GM20431 (cell line): ENCODE results near the gene NDUFS6.

Experiments used
- in situ Hi-C: fragments of 300-500 bp; cut with MseI, MboI; formaldehyde crosslinking; loops from one replicate; pipeline ENCODE4 v1.15.0; 2020; ENCODE audit warnings: low sequenced_read_pairs; ENCODE audit not compliant: unreplicated experiment

NDUFS6 gene

DNA sequence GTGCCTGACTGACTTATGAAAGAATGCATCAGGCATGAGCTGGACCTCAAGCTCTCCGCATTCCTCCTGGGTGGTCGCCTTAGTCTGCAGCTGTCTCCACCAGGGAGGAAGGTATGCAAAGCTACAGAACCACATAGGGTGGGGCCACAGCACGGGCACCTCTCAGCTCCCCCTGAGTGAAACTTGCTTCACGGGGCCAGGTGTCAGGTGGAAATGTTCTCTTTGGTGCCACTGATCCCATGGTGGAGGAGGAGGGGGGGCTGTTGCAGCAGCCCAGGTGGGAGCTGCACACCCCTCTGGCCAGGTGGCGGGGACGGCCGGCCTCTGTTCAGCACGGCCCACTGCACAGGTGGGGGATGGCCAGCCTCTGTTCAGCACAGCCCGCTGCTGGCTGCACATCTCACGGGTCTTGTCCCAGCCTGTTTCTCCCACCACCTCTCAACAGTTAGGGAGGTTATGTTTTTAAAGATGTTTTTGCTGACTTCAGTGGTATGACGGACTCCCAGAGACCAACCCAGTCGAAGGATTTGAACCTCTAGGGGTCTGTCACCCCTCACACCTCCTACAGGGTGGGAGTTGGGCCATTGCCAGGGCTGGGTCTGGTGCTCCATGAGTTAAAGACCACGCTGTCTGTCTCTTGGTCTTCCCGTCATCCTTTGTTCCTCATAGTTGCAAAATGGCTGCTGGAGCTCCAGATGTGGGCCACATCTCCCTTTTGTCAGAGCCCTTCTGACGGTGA is 35.9 kb upstream of the NDUFS6 start:
- in situ Hi-C loops, result no loop called here

DNA sequence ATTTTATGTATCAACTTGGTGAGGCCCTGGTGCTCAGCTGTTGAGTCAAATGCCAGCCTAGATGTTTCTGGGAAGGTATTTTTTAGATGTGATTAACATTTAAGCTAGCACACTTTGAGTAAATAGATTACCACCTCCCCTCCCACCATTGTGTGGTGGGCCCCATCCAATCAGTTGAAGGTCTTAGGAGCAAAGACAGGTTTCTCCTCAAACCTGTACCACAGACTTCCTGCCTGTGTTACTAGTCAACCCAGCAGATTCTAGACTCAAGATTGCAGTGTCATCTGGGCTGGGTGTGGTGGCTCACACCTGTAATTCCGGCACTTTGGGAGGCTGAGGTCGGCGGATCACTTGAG is 35.3 kb upstream of the NDUFS6 start:
- in situ Hi-C loops, result no loop called here

DNA sequence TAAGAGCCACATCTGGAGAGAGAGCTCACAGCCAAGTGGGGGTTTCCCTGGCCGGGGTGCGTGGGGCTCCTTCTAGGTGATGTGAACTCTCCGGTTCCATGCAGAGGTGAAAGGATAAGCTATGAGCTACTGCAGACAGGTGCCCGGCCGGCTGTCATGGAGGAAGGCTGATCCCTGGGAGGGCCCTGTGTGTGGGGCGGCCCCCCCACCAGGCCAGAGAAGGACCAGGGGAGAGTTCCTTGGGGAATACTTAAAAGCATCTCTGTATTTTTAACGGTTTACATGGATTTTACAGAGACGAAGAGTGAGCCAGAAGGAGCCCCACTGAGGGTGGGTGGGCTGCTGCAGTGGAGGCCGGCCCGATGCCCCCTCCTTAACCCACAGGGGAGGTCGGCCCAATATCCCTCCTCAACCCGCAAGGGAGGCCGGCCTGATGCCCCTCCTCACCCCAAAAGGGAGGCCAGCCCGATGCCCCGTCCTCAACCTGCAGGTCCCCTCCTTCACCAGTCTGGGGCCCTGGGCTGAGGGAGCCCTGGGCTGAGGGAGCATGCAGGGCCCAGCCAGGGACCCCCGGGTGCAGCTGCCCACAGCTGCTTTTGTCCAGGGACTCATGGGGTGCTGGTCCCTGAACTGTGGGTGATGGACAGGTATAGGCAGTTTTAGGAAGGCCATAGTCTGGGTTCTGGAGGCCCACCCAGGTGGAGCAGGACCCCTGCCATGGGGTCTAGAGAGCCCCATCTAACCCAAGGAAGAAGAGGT is 33.5 kb upstream of the NDUFS6 start:
- in situ Hi-C loops, result no loop called here

DNA sequence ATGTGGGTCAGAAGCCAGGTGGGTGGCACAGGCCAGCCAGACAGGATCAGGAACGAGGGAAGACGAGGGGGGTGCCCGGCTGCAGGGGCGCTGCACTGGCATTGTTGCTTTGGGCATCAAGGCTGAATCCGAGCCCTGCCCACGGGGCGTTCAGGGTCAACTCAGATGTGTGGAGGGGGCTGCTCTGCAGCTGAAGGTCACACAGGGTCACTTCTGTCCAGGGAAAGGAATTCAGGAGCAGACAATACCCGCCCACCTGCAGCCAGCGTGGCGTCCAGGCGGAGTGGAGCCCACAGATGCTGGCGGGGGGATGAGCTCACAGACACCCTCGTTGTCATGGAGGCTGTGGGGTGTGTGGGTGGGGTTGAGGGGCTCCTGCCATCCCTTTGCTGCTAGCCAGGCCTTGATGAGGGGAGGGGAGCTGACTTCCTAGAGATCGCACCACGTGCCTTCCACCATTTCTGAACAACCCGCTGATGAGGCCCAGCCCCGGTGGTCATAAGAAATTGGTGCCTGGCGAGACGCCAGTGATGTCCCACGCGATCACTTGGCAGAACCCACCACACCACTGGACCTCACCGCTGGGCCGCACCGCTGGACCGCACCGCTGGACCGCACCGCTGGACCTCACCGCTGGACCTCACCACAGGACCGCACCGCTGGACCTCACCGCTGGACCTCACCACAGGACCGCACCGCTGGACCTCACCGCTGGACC is 32.8 kb upstream of the NDUFS6 start:
- in situ Hi-C loops, result no loop called here

- in situ Hi-C loops, result no loop called here
These were observed 32.1 kb upstream of the NDUFS6 start for GRCh38 chr5:1769017-1769640.

GRCh38 chr5:1769752-1770442 is 31.3 kb upstream of the NDUFS6 start:
- in situ Hi-C loops, result no loop called here

- in situ Hi-C loops, result no loop called here
These were observed 30.8 kb upstream of the NDUFS6 start for GRCh38 chr5:1770443-1770802.

- in situ Hi-C loops, result no loop called here
These were observed 29.8 kb upstream of the NDUFS6 start for GRCh38 chr5:1771149-1772065.

- in situ Hi-C loops, result no loop called here
These were observed 28.6 kb upstream of the NDUFS6 start for GRCh38 chr5:1772634-1773033.

GRCh38 chr5:1776831-1777230 is 24.4 kb upstream of the NDUFS6 start:
- in situ Hi-C loops, result no loop called here

DNA sequence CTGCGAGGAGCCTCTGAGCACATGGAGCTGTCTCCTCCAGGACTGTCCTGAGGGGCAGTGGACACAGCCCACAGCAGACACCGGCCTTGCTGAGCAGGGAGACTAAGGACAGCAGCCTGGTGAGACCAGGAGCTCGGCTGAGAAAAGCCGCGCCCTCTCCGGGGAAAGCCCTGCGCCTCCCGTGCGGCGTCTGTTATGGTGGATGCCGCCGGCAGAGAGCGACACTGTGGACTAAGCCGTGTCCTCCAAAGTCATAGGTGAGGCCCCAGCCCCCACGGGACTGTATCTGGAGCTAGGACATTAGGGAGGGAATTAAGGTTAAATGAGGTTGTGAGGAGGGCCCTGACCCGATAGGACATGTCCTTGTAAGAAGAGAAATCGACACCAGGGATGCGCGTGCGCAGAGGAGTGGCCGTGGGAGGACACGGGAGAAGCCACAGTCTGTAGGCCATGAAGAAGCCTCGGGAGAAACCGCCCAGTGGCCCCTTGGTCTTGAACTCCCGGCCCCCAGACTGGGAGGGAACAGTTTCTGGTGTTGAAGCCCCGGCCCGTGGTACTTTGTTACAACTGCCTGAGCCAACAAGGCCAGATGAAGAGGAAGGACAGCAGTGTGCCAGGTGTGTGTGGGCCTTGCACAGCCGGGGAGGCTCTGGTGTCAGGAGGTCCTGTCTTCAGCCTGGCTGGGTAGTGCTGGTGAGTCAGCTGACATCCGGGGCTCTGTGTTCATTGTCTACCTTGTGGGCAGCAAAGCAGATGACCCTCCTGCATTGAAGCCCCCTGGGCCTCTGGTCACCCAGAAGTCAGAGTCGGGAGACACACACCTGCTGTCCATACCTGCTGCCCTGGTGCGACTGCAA is 23.7 kb upstream of the NDUFS6 start:
- in situ Hi-C loops, result no loop called here

DNA sequence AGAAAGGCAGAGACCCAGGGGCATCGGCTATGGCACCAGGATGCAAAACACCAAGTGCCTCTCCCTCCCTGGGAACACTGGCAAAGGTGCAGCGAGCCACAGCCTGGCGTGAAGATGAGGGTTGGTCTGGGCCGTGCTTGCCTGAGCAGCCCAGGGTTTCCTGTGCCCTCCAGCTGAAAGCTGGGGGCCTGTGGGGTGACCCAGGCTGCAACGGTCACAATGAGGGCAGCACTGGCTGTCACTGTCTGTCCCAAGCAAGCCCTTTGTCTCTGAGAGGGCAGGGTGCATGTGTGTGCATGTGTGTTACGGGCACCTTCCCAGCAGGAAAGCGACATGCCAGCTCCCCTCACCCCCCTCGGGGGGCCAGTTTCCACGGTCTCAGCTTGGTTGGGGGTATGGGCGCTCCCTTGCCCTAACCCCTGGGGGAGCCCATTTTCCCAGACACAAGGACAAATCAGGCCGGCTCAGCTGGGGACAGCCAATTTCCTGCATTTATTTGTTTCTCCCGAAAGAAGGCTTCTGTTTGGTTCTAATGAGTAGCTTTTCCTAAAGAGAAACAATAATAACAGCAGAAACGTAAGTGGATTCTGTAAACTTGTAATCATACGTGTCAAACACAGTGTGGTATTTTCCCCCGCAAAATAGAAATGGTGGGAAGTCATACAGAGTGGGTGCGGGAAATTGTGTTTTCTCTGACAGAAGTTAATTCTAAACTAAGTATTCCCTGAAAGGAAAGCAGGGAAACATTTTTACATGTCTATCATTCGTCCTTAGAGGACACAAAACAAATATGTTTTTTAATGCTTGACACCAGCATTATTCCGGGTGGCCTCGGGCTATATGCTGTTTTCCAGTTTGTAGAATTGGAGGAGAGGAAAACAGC is 22.8 kb upstream of the NDUFS6 start:
- in situ Hi-C loops, result no loop called here

DNA sequence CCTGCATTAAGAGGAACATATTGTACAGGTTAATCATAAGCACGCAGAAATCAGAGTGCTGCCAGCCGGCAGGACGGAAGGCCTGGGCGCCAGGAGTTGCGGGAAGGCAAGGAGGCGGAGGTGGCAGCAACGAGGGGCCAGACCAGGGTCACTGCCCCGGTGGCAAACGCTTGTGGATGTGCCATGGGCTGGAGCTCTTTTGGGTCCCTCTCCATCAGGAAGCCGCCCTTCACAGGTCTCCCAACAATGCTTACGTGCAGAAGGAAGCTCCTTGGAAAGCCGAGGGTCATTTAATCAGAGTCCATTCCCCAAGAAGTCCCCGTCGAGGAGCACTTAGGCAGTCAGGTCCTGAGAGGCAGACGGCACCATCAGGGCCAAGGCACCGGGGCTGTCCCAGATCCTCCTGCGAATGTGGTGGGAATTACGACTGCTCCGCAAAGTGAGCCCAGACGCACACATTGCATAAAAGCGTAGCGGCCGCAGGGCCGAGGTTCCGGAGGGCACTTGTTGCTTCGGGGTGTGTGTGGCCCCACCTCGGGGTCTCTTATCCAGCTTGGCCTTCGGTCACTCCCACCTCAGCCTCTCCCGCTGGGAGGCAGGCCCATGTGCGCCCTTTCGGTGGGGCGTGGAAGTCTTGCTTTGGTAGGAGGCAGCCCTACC is 22.1 kb upstream of the NDUFS6 start:
- in situ Hi-C loops, result no loop called here

- in situ Hi-C loops, result no loop called here
These were observed 21.2 kb upstream of the NDUFS6 start for GRCh38 chr5:1779782-1780613.

DNA sequence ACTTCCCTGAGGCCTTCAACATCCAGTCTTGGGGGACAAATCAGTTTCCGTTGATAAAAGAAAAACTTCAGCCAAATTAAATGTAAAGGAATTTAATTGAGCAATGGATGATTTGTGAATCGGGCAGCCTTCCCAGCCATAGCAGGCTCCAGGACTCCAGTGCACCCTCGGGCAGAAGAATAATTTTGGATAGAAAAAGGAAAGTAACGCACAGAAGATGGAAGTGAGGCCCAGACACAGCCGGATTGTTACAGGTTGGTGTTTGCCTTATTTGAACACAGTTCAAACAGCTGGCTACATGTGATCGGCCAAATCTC is 20.6 kb upstream of the NDUFS6 start:
- in situ Hi-C loops, result no loop called here

DNA sequence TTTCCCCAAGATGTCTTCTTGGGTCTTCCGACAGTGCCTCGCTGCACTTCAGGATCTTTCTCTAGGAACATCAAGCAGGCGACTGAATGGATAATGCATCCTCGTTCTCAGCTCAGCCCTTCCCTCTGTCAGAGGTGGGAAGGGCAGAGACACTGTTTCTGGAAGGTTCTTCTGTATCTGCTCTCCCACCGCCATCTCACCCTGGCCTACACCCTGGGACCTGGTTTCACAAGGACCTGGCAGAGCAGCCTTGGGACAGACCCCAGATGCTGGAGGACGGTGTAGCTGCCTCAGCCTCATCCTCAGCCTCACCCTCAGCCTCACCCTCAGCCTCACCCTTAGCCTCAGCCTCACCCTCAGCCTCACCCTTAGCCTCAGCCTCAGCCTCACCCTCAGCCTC is 20.1 kb upstream of the NDUFS6 start:
- in situ Hi-C loops, result no loop called here
